ENCODE results near the gene USP17L12.
"Not testable (repeated sequence)": the region's sequence is repeated elsewhere in the genome, so short reads cannot be mapped to it uniquely, and the experiment has no call there.

DNA sequence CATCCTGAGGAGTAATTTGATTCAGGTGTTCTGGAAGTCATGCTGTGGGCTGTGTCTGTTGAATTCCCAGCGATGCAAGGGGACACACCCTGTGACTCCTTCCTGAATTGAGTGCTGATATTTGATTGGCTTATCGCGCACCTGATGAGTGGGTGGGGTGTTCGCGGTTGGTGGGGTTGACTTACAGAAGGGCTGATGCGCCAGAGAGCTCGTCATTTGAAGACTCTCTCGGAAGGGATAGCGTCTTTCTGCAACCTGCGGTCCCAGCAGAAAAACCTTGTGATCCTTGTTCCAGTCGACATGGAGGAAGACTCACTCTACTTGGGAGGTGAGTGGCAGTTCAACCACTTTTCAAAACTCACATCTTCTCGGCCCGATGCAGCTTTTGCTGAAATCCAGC lies 33.1 kb downstream of the USP17L12 start, which contains the start of gene USP17L19:
- TF ChIP-seq CTCF (IDR thresholded peaks at IDR 0.05); TEAD4 (IDR thresholded peaks at IDR 0.05; ENCODE audit: borderline replicate concordance, insufficient read depth); SMC3 (IDR thresholded peaks at IDR 0.05; ENCODE audit: low read depth, low read length); YY1 (IDR thresholded peaks at IDR 0.05; ENCODE audit: low read depth); POLR2AphosphoS5 (IDR thresholded peaks at IDR 0.05; ENCODE audit: low read depth, low read length); CHD2 (IDR thresholded peaks at IDR 0.05; ENCODE audit: low read length, partially characterized antibody); RFX5 (IDR thresholded peaks at IDR 0.05; ENCODE audit: low read length); EP300 (IDR thresholded peaks at IDR 0.05; ENCODE audit: borderline replicate concordance in 1 of 2, low read depth in 1 of 2, low read length in 1 of 2); SIN3A (IDR thresholded peaks at IDR 0.05; ENCODE audit: borderline replicate concordance, low read depth, low read length); NFIC (IDR thresholded peaks at IDR 0.05; ENCODE audit: borderline replicate concordance); NRF1 (IDR thresholded peaks at IDR 0.05; ENCODE audit: low read depth, low read length); TAF1 (IDR thresholded peaks at IDR 0.05; ENCODE audit: borderline replicate concordance, low read depth, low read length): not testable (repeated sequence)

Data from SK-N-SH (cell line).